Loucy (cell line): Measurements from ENCODE around the gene HECTD1.

Source experiments
- H2AFZ ChIP-seq: fragments of 200-600 bp; sonication (generic); 2 replicates; pipeline ENCODE4 v1.6.0; 2016; ENCODE audit warnings: antibody characterized with exemption, mild to moderate bottlenecking, low read length, moderate library complexity
- H3F3A ChIP-seq: fragments of 200-600 bp; 2 replicates; pipeline ENCODE4 v1.6.0; 2016; ENCODE audit warnings: antibody characterized with exemption, low read depth, mild to moderate bottlenecking
- H3K27me3 ChIP-seq: fragments of 200-600 bp; sonication (generic); 2 replicates; pipeline ENCODE4 v1.6.1; 2014; ENCODE audit warnings: low read length, mild to moderate bottlenecking; ENCODE audit not compliant: insufficient read depth, poor library complexity, severe bottlenecking
- H3K36me3 ChIP-seq: fragments of 200-600 bp; sonication (generic); 2 replicates; pipeline ENCODE4 v1.6.1; 2016; ENCODE audit warnings: low read length; ENCODE audit not compliant: insufficient read depth
- H3K4me1 ChIP-seq: fragments of 200-600 bp; sonication (generic); 2 replicates; pipeline ENCODE4 v1.5.1; 2014; ENCODE audit warnings: low read length, mild to moderate bottlenecking; ENCODE audit not compliant: insufficient read depth, poor library complexity, severe bottlenecking
- H3K4me2 ChIP-seq: fragments of 200-600 bp; sonication (generic); 2 replicates; pipeline ENCODE4 v1.6.0; 2014; ENCODE audit warnings: antibody characterized with exemption, low read length, low read depth, mild to moderate bottlenecking; ENCODE audit not compliant: poor library complexity, severe bottlenecking
- H3K4me3 ChIP-seq: fragments of 200-600 bp; sonication (generic); 2 replicates; pipeline ENCODE4 v1.5.1; 2014; ENCODE audit warnings: low read length, mild to moderate bottlenecking, mixed read lengths; ENCODE audit not compliant: poor library complexity, severe bottlenecking
- H3K79me2 ChIP-seq: fragments of 200-600 bp; sonication (generic); 2 replicates; pipeline ENCODE4 v1.6.1; 2014; ENCODE audit warnings: low read length; ENCODE audit not compliant: insufficient read depth
- H3K9ac ChIP-seq: fragments of 200-600 bp; sonication (generic); 2 replicates; pipeline ENCODE4 v1.6.0; 2014; ENCODE audit warnings: mild to moderate bottlenecking, low read depth, low read length, moderate library complexity; ENCODE audit not compliant: poor library complexity, severe bottlenecking
- H3K9me2 ChIP-seq: fragments of 200-600 bp; sonication (generic); replicated peaks from 2 replicates; pipeline ENCODE4 v1.6.1; 2016; ENCODE audit warnings: low read depth, low read length, mixed read lengths
- H3K9me3 ChIP-seq: fragments of 200-600 bp; sonication (generic); 2 replicates; pipeline ENCODE4 v1.6.1; 2014; ENCODE audit warnings: mild to moderate bottlenecking, antibody characterized with exemption, low read length, low read depth; ENCODE audit not compliant: insufficient read depth
- H4K20me1 ChIP-seq: fragments of 200-600 bp; sonication (generic); 2 replicates; pipeline ENCODE4 v1.6.0; 2014; ENCODE audit warnings: antibody characterized with exemption, low read length, mild to moderate bottlenecking; ENCODE audit not compliant: insufficient read depth, poor library complexity, severe bottlenecking
- EZH2phosphoT487 ChIP-seq: fragments of 200-600 bp; IDR thresholded peaks from 2 replicates; pipeline ENCODE4 v1.6.1; 2018; ENCODE audit warnings: antibody characterized with exemption, mild to moderate bottlenecking, moderate library complexity, borderline replicate concordance
- TF ChIP-seq, protein P1 (sequence below): fragments of 200-600 bp; sonication (generic); conservative IDR thresholded peaks from 2 replicates; pipeline ENCODE4 v1.5.1; 2014; ENCODE audit warnings: mild to moderate bottlenecking, antibody characterized with exemption, low read length

The HECTD1 gene

DNA sequence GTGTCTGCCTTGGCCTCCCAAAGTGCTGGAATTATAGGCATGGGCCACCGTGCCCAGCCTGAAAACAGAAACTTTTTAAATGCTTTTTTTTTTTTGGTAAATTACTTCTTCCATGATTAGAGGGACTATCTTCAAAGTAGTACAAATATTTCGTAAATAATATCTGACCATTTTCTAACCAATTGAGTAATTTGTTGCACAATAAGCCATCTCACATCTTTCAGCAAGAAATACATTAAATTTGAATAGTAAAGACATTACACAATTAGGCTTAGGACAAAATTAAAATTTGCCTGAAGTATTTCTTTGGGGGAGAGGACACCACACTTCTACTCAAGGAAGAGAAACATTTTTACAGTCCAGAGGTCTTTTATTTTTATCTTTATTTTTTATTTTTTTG is 96.7 kb downstream of the HECTD1 start:
- no peaks in the 10 kb centered on the region for H4K20me1 ChIP-seq

DNA sequence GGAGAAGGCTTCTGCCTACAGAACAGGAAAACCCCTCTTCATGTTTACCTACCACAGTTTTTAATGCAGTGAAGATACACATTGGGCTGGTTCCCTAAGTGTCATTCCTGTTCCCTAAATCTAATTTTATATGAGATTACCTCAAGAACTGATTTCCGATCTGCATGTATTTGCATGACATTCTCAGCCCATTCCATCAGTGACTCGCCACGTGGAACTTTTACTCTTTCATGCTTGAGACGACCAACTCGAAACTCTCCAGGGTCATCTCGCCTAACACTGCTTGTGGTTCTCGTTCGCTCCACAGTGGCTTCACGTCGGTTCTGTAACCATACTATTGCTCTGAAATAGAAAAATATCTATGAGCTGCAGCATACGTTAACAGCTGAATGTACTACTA is 98.3 kb downstream of the HECTD1 start:
- peaks cover 92% of the 10 kb centered on the region; the same call in 1 of the 2 replicates for H3K36me3 ChIP-seq
- H3K9ac ChIP-seq = no peak overlapping the region
- no peaks in the 10 kb centered on the region for H3K27me3 ChIP-seq
- H4K20me1 ChIP-seq = no peaks in the 10 kb centered on the region
- H3K4me2 ChIP-seq = no peak overlapping the region
- H3K4me3 ChIP-seq = no peak overlapping the region
- no peak overlapping the region for H2AFZ ChIP-seq
- TF ChIP-seq EZH2phosphoT487 = no peak
- TF ChIP-seq, protein P1, sequence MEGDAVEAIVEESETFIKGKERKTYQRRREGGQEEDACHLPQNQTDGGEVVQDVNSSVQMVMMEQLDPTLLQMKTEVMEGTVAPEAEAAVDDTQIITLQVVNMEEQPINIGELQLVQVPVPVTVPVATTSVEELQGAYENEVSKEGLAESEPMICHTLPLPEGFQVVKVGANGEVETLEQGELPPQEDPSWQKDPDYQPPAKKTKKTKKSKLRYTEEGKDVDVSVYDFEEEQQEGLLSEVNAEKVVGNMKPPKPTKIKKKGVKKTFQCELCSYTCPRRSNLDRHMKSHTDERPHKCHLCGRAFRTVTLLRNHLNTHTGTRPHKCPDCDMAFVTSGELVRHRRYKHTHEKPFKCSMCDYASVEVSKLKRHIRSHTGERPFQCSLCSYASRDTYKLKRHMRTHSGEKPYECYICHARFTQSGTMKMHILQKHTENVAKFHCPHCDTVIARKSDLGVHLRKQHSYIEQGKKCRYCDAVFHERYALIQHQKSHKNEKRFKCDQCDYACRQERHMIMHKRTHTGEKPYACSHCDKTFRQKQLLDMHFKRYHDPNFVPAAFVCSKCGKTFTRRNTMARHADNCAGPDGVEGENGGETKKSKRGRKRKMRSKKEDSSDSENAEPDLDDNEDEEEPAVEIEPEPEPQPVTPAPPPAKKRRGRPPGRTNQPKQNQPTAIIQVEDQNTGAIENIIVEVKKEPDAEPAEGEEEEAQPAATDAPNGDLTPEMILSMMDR = no peak
- H3K9me2 ChIP-seq = no peaks in the 10 kb centered on the region
- H3K4me1 ChIP-seq = no peaks in the 10 kb centered on the region
- H3F3A ChIP-seq = no peaks in the 10 kb centered on the region
- no peaks in the 10 kb centered on the region for H3K79me2 ChIP-seq
- H3K9me3 ChIP-seq = no peaks in the 10 kb centered on the region

More for the DNA sequence above, 96.7 kb downstream of the HECTD1 start:
- no peak overlapping the region for H3K4me2 ChIP-seq
- no peaks in the 10 kb centered on the region for H3K4me1 ChIP-seq
- H3K4me3 ChIP-seq = no peak overlapping the region
- H2AFZ ChIP-seq = no peak overlapping the region
- TF ChIP-seq EZH2phosphoT487 = no peak
- TF ChIP-seq, protein P1 = no peak
- H3K9me3 ChIP-seq = no peaks in the 10 kb centered on the region
- no peaks in the 10 kb centered on the region for H3K79me2 ChIP-seq
- H3K36me3 ChIP-seq = peaks cover 89% of the 10 kb centered on the region; the same call in 1 of the 2 replicates
- H3K9me2 ChIP-seq = no peaks in the 10 kb centered on the region
- H3F3A ChIP-seq = no peaks in the 10 kb centered on the region
- H3K27me3 ChIP-seq = no peaks in the 10 kb centered on the region
- H3K9ac ChIP-seq = no peak overlapping the region

DNA sequence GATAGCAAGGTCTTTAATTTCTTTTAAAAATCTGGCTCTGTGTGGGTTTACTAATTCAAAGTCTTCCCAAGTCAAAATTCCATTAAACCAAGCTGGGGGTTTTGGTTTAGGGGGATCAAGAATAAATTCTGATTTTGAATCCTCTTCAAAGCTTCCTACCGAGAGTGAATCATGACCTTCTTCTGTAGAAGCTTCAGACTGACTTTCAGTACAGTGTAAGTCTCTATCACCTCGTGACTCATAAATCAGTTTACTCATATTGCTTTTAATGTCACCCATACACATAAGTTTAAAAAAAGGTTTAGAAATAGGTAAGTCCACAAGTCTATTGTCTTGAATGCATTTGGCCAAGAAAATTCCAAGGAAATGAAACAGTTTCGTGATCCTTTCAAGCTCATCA is 100.8 kb downstream of the HECTD1 start:
- Histone ChIP-seq H3K4me2 (no peak overlapping the region), H3K9me2 (no peaks in the 10 kb centered on the region), H3K4me1 (no peaks in the 10 kb centered on the region), H3K9ac (no peak overlapping the region), H3K36me3 (peaks cover 90% of the 10 kb centered on the region; the same call in 1 of the 2 replicates), H2AFZ (no peak overlapping the region), H3F3A (no peaks in the 10 kb centered on the region), H3K4me3 (no peak overlapping the region), H3K27me3 (no peaks in the 10 kb centered on the region), H4K20me1 (no peaks in the 10 kb centered on the region), H3K9me3 (no peaks in the 10 kb centered on the region), H3K79me2 (no peaks in the 10 kb centered on the region)
- TF ChIP-seq EZH2phosphoT487 = no peak
- TF ChIP-seq, protein P1 = no peak
